ENCODE results near the gene LIG3.

Gene LIG3

GRCh38 chr17:34990921-34991365, 10.6 kb downstream of the LIG3 start:
- H3K4me2 ChIP-seq (ENCODE audit: low read length), result no peak overlapping the region
- H3K27ac ChIP-seq (ENCODE audit: low read depth, low read length), result no peak overlapping the region
- no peaks in the 10 kb centered on the region for H3K4me1 ChIP-seq (ENCODE audit: control insufficient read depth, low read length)

GRCh38 chr17:34991606-34992005, 11.3 kb downstream of the LIG3 start:
- H3K27ac ChIP-seq (ENCODE audit: low read depth, low read length), result no peak overlapping the region
- no peak overlapping the region for H3K4me3 ChIP-seq (ENCODE audit: low read length)
- no peaks in the 10 kb centered on the region for H3K9me3 ChIP-seq (ENCODE audit: control insufficient read depth, insufficient read depth, low read length)
- no peak for TF ChIP-seq EZH2phosphoT487 (IDR thresholded peaks at IDR 0.05; ENCODE audit: borderline replicate concordance, low read length)
- TF ChIP-seq CTCF (IDR thresholded peaks at IDR 0.05; ENCODE audit: low read depth, low read length, poor library complexity, severe bottlenecking), result no peak
- no peaks in the 10 kb centered on the region for H3K27me3 ChIP-seq (ENCODE audit: control insufficient read depth, low read length)
- no peaks in the 10 kb centered on the region for H3K9me2 ChIP-seq (replicated peaks; ENCODE audit: control insufficient read depth, low read length)
- no peaks in the 10 kb centered on the region; the same call in 1 of the 2 replicates for H3F3A ChIP-seq (ENCODE audit: control insufficient read depth, insufficient read depth)
- H3K4me2 ChIP-seq (ENCODE audit: low read length), result no peak overlapping the region
- H3K4me1 ChIP-seq (ENCODE audit: control insufficient read depth, low read length), result no peaks in the 10 kb centered on the region
- H4K20me1 ChIP-seq (ENCODE audit: control insufficient read depth, insufficient read depth, low read depth, low read length), result no peaks in the 10 kb centered on the region
- 0 out of 2 replicates have a peak, but pooled peaks cover 3% of the 10 kb centered on the region for H3K79me2 ChIP-seq (ENCODE audit: control insufficient read depth, low read length)
- H3K36me3 ChIP-seq (ENCODE audit: control insufficient read depth, low read length), result peaks cover 92% of the 10 kb centered on the region

More at GRCh38 chr17:34990921-34991365, 10.6 kb downstream of the LIG3 start:
- H3K27me3 ChIP-seq (ENCODE audit: control insufficient read depth, low read length), result no peaks in the 10 kb centered on the region
- no peak overlapping the region for H3K4me3 ChIP-seq (ENCODE audit: low read length)
- no peaks in the 10 kb centered on the region for H4K20me1 ChIP-seq (ENCODE audit: control insufficient read depth, insufficient read depth, low read depth, low read length)
- peaks cover 92% of the 10 kb centered on the region for H3K36me3 ChIP-seq (ENCODE audit: control insufficient read depth, low read length)
- H3K9me3 ChIP-seq (ENCODE audit: control insufficient read depth, insufficient read depth, low read length), result no peaks in the 10 kb centered on the region
- H3F3A ChIP-seq (ENCODE audit: control insufficient read depth, insufficient read depth), result no peaks in the 10 kb centered on the region; the same call in 1 of the 2 replicates
- H3K9me2 ChIP-seq (replicated peaks; ENCODE audit: control insufficient read depth, low read length), result no peaks in the 10 kb centered on the region
- no peak for TF ChIP-seq CTCF (IDR thresholded peaks at IDR 0.05; ENCODE audit: low read depth, low read length, poor library complexity, severe bottlenecking)
- no peak for TF ChIP-seq EZH2phosphoT487 (IDR thresholded peaks at IDR 0.05; ENCODE audit: borderline replicate concordance, low read length)
- H3K79me2 ChIP-seq (ENCODE audit: control insufficient read depth, low read length), result 0 out of 2 replicates have a peak, but pooled peaks cover 3% of the 10 kb centered on the region

GRCh38 chr17:34993031-34993430, 12.7 kb downstream of the LIG3 start:
- H4K20me1 ChIP-seq (ENCODE audit: control insufficient read depth, insufficient read depth, low read depth, low read length), result no peaks in the 10 kb centered on the region
- TF ChIP-seq CTCF (IDR thresholded peaks at IDR 0.05; ENCODE audit: low read depth, low read length, poor library complexity, severe bottlenecking), result no peak
- TF ChIP-seq EZH2phosphoT487 (IDR thresholded peaks at IDR 0.05; ENCODE audit: borderline replicate concordance, low read length), result no peak
- no peaks in the 10 kb centered on the region for H3F3A ChIP-seq (ENCODE audit: control insufficient read depth, insufficient read depth)
- H3K4me1 ChIP-seq (ENCODE audit: control insufficient read depth, low read length), result no peaks in the 10 kb centered on the region
- no peaks in the 10 kb centered on the region for H3K27me3 ChIP-seq (ENCODE audit: control insufficient read depth, low read length)
- no peak overlapping the region for H3K4me3 ChIP-seq (ENCODE audit: low read length)
- peaks cover 96% of the 10 kb centered on the region for H3K36me3 ChIP-seq (ENCODE audit: control insufficient read depth, low read length)
- H3K9me3 ChIP-seq (ENCODE audit: control insufficient read depth, insufficient read depth, low read length), result no peaks in the 10 kb centered on the region
- H3K27ac ChIP-seq (ENCODE audit: low read depth, low read length), result no peak overlapping the region
- H3K9me2 ChIP-seq (replicated peaks; ENCODE audit: control insufficient read depth, low read length), result no peaks in the 10 kb centered on the region
- no peak overlapping the region for H3K4me2 ChIP-seq (ENCODE audit: low read length)
- H3K79me2 ChIP-seq (ENCODE audit: control insufficient read depth, low read length), result no peaks in the 10 kb centered on the region
